SK-N-SH (cell line): ENCODE results near the gene AGBL1.

Experiments used
- EP300 ChIP-seq, 2 experiments: IDR thresholded peaks; 2 replicates each; pipeline versions ENCODE4 v1.4.0 to v1.6.1; 2012; ENCODE audit warnings: borderline replicate concordance in 1 of 2, low read depth in 1 of 2, low read length in 1 of 2
- FOXJ3 ChIP-seq: sonication (generic); formaldehyde crosslinking; IDR thresholded peaks from 2 replicates; pipeline ENCODE4 v1.5.1; 2020; ENCODE audit warnings: mild to moderate bottlenecking, missing genetic modification reagents
- FOXM1 ChIP-seq: IDR thresholded peaks from 2 replicates; pipeline ENCODE4 v1.4.0; 2012; ENCODE audit warnings: low read depth, mild to moderate bottlenecking
- RXRA ChIP-seq: IDR thresholded peaks from 2 replicates; pipeline ENCODE4 v1.4.0; 2012; ENCODE audit warnings: low read depth, mild to moderate bottlenecking, borderline replicate concordance
- SIN3A ChIP-seq: IDR thresholded peaks from 2 replicates; pipeline ENCODE4 v1.6.1; 2012; ENCODE audit warnings: low read depth, mild to moderate bottlenecking, low read length, moderate library complexity, borderline replicate concordance
- TF ChIP-seq, protein P1 (sequence below): IDR thresholded peaks from 2 replicates; pipeline ENCODE4 v1.4.0; 2012; ENCODE audit warnings: low read depth, borderline replicate concordance
- TF ChIP-seq, protein P2 (sequence below): fragments of 200-600 bp; sonication (generic); IDR thresholded peaks from 2 replicates; pipeline ENCODE4 v1.6.1; 2017; ENCODE audit warnings: antibody characterized with exemption, mild to moderate bottlenecking, moderate library complexity
- TF ChIP-seq, protein P3 (sequence below): IDR thresholded peaks from 2 replicates; pipeline ENCODE4 v1.4.0; 2012; ENCODE audit warnings: low read depth
- TF ChIP-seq, protein P4 (sequence below): IDR thresholded peaks from 2 replicates; pipeline ENCODE4 v1.4.0; 2012; ENCODE audit warnings: low read depth, borderline replicate concordance
- TF ChIP-seq, protein P5 (sequence below): fragments of 150-350 bp; IDR thresholded peaks from 2 replicates; pipeline ENCODE4 v1.6.1; 2017; ENCODE audit warnings: antibody characterized with exemption, low read length, low read depth, borderline replicate concordance

DNA sequence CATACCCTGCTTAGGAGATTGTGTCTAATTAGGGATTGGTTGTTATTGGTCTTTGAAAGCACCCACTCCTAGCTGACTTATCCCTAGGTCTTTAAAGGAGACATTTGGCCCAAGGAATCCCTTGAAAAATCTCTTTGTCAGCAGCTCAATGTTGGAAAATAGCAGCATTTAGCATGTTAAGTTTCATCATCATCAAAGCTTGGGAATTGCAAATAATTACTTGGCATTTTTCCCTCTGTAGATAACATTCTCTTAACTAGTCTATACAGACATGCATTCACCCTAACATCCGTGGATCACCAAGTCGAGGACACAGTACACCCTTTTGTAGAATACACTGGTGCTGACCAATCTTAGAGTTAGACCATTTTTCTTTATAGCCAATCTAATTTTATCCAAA is 332.2 kb downstream of the AGBL1 start:
- TF ChIP-seq, protein P1, sequence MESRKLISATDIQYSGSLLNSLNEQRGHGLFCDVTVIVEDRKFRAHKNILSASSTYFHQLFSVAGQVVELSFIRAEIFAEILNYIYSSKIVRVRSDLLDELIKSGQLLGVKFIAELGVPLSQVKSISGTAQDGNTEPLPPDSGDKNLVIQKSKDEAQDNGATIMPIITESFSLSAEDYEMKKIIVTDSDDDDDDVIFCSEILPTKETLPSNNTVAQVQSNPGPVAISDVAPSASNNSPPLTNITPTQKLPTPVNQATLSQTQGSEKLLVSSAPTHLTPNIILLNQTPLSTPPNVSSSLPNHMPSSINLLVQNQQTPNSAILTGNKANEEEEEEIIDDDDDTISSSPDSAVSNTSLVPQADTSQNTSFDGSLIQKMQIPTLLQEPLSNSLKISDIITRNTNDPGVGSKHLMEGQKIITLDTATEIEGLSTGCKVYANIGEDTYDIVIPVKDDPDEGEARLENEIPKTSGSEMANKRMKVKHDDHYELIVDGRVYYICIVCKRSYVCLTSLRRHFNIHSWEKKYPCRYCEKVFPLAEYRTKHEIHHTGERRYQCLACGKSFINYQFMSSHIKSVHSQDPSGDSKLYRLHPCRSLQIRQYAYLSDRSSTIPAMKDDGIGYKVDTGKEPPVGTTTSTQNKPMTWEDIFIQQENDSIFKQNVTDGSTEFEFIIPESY = no peak
- TF ChIP-seq, protein P2, sequence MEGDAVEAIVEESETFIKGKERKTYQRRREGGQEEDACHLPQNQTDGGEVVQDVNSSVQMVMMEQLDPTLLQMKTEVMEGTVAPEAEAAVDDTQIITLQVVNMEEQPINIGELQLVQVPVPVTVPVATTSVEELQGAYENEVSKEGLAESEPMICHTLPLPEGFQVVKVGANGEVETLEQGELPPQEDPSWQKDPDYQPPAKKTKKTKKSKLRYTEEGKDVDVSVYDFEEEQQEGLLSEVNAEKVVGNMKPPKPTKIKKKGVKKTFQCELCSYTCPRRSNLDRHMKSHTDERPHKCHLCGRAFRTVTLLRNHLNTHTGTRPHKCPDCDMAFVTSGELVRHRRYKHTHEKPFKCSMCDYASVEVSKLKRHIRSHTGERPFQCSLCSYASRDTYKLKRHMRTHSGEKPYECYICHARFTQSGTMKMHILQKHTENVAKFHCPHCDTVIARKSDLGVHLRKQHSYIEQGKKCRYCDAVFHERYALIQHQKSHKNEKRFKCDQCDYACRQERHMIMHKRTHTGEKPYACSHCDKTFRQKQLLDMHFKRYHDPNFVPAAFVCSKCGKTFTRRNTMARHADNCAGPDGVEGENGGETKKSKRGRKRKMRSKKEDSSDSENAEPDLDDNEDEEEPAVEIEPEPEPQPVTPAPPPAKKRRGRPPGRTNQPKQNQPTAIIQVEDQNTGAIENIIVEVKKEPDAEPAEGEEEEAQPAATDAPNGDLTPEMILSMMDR = no peak
- TF ChIP-seq RXRA (no peak), FOXJ3 (CRISPR knock-in tag) (no peak), FOXM1 (no peak), SIN3A (no peak), EP300 (IDR thresholded peaks at IDR 0.05; ENCODE audit: borderline replicate concordance in 1 of 2, low read depth in 1 of 2, low read length in 1 of 2) (no peak)
- TF ChIP-seq, protein P3, sequence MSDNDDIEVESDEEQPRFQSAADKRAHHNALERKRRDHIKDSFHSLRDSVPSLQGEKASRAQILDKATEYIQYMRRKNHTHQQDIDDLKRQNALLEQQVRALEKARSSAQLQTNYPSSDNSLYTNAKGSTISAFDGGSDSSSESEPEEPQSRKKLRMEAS = no peak
- TF ChIP-seq, protein P4, sequence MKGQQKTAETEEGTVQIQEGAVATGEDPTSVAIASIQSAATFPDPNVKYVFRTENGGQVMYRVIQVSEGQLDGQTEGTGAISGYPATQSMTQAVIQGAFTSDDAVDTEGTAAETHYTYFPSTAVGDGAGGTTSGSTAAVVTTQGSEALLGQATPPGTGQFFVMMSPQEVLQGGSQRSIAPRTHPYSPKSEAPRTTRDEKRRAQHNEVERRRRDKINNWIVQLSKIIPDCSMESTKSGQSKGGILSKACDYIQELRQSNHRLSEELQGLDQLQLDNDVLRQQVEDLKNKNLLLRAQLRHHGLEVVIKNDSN = no peak
- TF ChIP-seq, protein P5, sequence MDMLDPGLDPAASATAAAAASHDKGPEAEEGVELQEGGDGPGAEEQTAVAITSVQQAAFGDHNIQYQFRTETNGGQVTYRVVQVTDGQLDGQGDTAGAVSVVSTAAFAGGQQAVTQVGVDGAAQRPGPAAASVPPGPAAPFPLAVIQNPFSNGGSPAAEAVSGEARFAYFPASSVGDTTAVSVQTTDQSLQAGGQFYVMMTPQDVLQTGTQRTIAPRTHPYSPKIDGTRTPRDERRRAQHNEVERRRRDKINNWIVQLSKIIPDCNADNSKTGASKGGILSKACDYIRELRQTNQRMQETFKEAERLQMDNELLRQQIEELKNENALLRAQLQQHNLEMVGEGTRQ = no peak
